ENCODE measurements around the gene WIPF3.

Gene WIPF3

GRCh38 chr7:29809533-29810155 lies 3.3 kb downstream of the WIPF3 start:
- no peak for DNase-seq

GRCh38 chr7:29810297-29810696 lies 4.0 kb downstream of the WIPF3 start:
- no peak for DNase-seq

- DNase-seq = no peak
These were observed 4.6 kb downstream of the WIPF3 start for GRCh38 chr7:29810813-29811482.

- no peak for DNase-seq
These were observed 5.3 kb downstream of the WIPF3 start for GRCh38 chr7:29811586-29811985.

DNA sequence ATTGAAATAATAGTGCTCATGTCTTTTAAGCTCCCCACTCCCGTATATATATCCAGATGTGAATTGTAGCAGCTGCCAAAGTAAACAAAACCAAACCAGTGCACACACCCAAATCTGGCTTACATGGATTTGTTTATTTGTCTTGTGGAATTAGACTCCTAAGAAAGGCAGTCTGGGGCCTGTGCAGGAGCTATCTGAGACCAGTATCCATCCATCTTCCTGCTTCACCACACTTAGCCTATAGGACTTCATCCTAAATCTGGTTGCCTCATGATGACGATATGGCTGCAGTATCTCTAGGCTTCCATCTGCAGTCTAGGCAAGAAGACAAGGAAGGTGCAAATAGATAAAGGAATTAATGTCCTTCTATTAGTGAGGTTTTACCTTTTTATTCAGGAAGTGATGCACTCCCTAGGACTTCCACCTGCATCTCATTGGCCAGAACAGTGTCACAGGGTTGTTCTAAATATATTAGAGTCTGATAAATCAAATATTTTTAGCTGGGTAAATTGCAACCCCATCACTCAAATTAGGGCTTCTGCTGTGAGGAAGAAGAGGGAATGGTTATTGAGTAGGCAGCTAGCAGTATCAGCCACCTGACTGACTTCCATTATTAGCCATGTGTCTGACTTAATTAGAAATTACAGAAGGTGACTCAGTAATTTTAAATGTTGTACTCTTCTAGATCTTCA lies 6.0 kb downstream of the WIPF3 start:
- DNase-seq = no peak

- no peak for DNase-seq
These were observed 9.1 kb downstream of the WIPF3 start for GRCh38 chr7:29815181-29816105.

GRCh38 chr7:29818308-29818707 lies 12.0 kb downstream of the WIPF3 start:
- no peak for DNase-seq

GRCh38 chr7:29825775-29826529 lies 19.6 kb downstream of the WIPF3 start:
- no peak for DNase-seq

- DNase-seq = no peak
These were observed 20.2 kb downstream of the WIPF3 start for GRCh38 chr7:29826530-29826822.

- DNase-seq = no peak
These were observed 20.6 kb downstream of the WIPF3 start for GRCh38 chr7:29826904-29827303.

GRCh38 chr7:29831705-29832104 lies 25.4 kb downstream of the WIPF3 start:
- no peak for DNase-seq

DNA sequence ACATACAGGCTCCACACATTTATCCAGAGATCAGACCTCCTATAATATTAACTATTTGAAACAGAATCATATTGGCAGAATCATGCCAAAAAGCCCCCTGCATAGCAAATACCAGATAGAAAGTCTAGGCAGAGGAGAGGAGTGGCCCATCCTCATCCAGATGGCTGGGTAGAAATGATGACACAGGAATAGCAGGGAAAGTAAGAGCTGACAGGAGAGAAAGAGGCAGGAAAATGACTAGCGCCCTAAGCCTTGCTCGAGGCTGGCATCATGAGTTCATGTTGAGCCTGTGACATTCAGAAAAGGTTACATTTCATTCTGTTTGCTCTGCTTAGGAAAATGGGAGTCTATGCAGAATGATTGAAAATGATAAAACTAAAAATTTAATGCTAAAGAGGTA lies 27.6 kb downstream of the WIPF3 start:
- DNase-seq = no peak

GRCh38 chr7:29835718-29836117 lies 29.4 kb downstream of the WIPF3 start:
- no peak for DNase-seq

DNA sequence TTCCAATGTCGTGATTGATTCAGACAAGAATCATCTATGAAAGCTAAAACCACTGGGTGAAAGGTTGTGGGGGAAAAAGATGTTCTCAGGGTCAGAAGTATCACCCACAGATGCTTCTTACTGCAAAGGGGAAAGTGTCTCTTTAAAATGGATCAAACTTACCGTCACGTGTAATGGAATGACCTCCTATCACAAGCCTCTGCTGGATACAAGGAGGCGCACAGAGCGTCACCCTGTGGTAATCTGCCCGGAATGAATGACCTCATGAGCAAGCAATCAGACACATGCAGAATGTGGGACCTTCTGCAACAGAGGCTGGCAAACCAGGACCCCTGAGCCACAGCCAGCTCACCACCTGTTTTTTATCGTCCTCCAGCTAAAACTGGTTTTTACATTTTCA lies 33.0 kb downstream of the WIPF3 start:
- no peak for DNase-seq

GRCh38 chr7:29839921-29840320 lies 33.6 kb downstream of the WIPF3 start:
- DNase-seq = no peak

DNA sequence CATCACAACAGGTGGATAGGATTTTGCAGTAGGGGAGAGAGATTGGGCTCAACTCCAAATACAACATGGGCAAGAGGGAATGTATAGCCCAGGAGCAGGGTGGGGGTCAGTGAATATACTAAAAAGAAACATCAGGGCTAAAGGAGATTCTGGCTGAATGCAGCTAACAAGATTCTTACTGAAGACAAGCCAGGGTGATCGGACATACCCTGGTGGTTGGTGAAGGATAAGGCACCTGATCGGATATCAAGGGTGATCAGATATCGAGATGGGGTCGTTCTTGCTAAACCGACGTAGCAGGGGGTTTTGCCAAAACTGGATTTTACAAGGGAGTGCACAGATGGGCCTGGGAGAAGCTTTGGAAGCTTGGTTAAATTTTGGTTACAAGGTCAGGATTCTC lies 34.4 kb downstream of the WIPF3 start:
- DNase-seq = no peak

DNA sequence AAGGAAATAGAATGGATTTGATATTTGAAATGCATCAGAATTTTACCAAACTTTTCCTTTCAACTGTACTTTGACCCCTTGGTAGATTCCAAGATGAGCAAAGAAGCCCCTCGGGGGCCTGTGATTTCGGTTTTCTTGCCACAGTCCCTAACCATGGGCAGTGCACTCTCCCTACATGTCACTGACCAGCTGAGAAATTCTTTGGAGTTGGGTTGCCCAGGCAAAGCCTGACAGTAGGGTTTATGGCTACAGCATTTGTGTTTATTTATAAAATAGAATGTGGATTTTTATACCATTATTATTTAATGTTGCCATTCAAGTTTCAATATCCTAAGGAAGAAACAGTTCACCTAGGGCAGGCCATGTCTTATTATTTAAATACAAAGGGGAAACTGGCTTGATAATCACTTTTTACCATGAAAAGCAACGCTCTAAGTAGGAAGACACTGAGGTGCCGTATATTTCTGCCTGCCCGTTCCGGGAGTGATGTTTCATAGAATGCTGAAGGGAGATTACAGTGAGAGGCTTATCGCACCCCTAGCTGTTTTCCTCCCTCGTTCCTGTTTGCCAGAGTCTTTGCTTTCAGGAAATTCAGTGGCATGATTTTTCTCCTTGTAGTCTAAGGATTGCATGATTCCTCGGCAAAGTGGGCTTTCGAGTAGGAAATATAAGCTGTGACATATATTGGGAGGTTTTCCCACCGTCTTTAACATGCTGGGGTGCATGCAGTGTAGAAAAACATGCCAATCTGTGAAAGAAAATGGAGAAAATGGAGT lies 35.8 kb downstream of the WIPF3 start:
- no peak for DNase-seq

GRCh38 chr7:29843093-29843492 lies 36.8 kb downstream of the WIPF3 start:
- no peak for DNase-seq

DNA sequence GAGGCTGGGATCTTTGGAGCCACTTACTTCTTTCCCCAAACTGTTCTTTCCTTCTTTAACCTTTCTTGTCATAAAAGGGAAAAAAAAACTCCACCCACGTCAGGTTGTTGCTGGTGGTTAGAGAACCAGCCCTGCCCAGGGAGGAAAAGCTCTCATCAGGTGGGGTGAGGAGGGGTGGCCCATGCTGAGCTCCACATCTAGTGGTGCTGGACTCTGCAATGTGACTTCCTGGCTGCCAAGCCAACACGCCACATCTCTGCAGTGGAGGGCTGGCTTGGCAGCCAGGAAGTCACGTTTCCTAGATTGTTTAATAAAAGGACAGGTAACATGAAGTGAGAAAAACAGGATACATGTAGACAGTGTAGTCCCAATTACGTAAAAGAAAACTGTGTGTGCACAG lies 37.4 kb downstream of the WIPF3 start:
- DNase-seq = no peak

DNA sequence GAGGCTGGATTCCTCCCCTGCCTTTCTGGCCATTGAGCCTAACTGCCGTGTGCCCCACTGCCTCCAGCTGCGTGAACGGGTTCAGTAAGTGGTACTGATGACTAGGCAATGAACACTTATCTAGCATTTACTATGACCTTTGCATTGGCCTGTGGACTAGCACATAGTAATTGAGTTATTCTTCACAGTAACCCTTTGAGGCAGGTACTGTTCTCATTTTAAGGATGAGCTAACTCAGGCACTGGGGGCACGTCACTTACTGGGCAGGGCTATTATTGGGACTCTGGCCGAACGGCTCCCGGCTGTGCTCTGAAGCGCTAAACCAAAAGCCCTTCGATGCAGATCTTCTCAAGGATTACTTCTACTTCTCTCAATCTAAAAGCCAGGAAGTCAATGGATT lies 38.3 kb downstream of the WIPF3 start:
- no peak for DNase-seq

- DNase-seq = no peak
These were observed 41.2 kb downstream of the WIPF3 start for GRCh38 chr7:29847496-29847895.

GRCh38 chr7:29847916-29848315 lies 41.6 kb downstream of the WIPF3 start:
- DNase-seq = no peak

All from suppressor macrophage (primary cell).